Esophagus squamous epithelium (tissue), 4 donors: ENCODE measurements around the gene DMRTB1.

Source experiments
- CTCF ChIP-seq, 6 experiments: fragments of 450-650 bp in 4 of 6; fragments of 200-600 bp in 2 of 6; sonication (generic) in 2 of 6; IDR thresholded peaks; one replicate each; pipeline ENCODE4 v1.5.1; 2016 to 2019; ENCODE audit warnings: antibody characterized with exemption in 6 of 6, mild to moderate bottlenecking in 4 of 6, moderate library complexity in 4 of 6
- POLR2A ChIP-seq, 4 donors: fragments of 450-650 bp; IDR thresholded peaks; one replicate each; pipeline ENCODE4 v1.6.1; 2017; ENCODE audit warnings: antibody characterized with exemption in 4 of 4, mild to moderate bottlenecking in 4 of 4, moderate library complexity in 3 of 4

GRCh38 chr1:53440633-53441032 is 18.6 kb upstream of the DMRTB1 start:
- TF ChIP-seq POLR2A (IDR thresholded peaks at IDR 0.05) (no peak), CTCF (IDR thresholded peaks at IDR 0.05) (no peak)
